Measurements from ENCODE around the gene GAN. TPM values are rescaled to one million over a fixed set of nuclear protein-coding genes. Genes with fewer than 3 reads are reported as not detected.

Gene GAN
- total RNA-seq, 2 experiments from 2014 or later = 11.5 to 12.3 TPM

GRCh38 chr16:81284995-81285600 lies 29.7 kb upstream of the GAN start:
- ATAC-seq (no peak), DNase-seq (no peak)
- H3K9me3 Mint-ChIP-seq = no peaks in the 10 kb centered on the region
- POLR2A ChIA-PET = no interaction called here
- peaks cover 2% of the 10 kb centered on the region for H3K27me3 Mint-ChIP-seq
- no peaks in the 10 kb centered on the region for H3K4me1 Mint-ChIP-seq (ENCODE audit: low read depth)
- TF ChIP-seq CTCF (IDR thresholded peaks at IDR 0.05) = no peak
- CTCF ChIA-PET = interaction anchor here (1.5 kb wide), 1 partner anchor 24 kb away, joined by 6 read pairs; no protein-coding TSS in a partner anchor
- no peak overlapping the region for H3K4me3 Mint-ChIP-seq
- H3K36me3 Mint-ChIP-seq (ENCODE audit: low read depth) = no peaks in the 10 kb centered on the region
- no peak overlapping the region for H3K27ac Mint-ChIP-seq
- intact Hi-C loops (cut with micrococcal nuclease) = no loop called here

GRCh38 chr16:81286190-81286589 lies 28.6 kb upstream of the GAN start:
- ChIA-PET POLR2A (no interaction called here), CTCF (no interaction called here)
- H3K4me3 Mint-ChIP-seq = no peak overlapping the region
- no peaks in the 10 kb centered on the region for H3K36me3 Mint-ChIP-seq (ENCODE audit: low read depth)
- H3K27ac Mint-ChIP-seq = no peak overlapping the region
- H3K27me3 Mint-ChIP-seq = peaks cover 2% of the 10 kb centered on the region
- DNase-seq = no peak
- TF ChIP-seq CTCF (IDR thresholded peaks at IDR 0.05) = no peak
- ATAC-seq = no peak
- intact Hi-C loops (cut with micrococcal nuclease) = no loop called here
- H3K9me3 Mint-ChIP-seq = no peaks in the 10 kb centered on the region
- no peaks in the 10 kb centered on the region for H3K4me1 Mint-ChIP-seq (ENCODE audit: low read depth)

- DNase-seq = no peak
- no peak for ATAC-seq
- intact Hi-C loops (cut with micrococcal nuclease) = no loop called here
- Mint-ChIP-seq H3K4me1 (ENCODE audit: low read depth) (no peaks in the 10 kb centered on the region), H3K9me3 (no peaks in the 10 kb centered on the region), H3K27me3 (peaks cover 20% of the 10 kb centered on the region), H3K27ac (no peak overlapping the region), H3K36me3 (ENCODE audit: low read depth) (no peaks in the 10 kb centered on the region), H3K4me3 (no peak overlapping the region)
- POLR2A ChIA-PET = no interaction called here
- TF ChIP-seq CTCF (IDR thresholded peaks at IDR 0.05) = no peak
- CTCF ChIA-PET = interaction anchor here (1.0 kb wide), 1 partner anchor 79 kb away, joined by 3 read pairs; no protein-coding TSS in a partner anchor
Observed at GRCh38 chr16:81291117-81291516, 23.6 kb upstream of the GAN start.

GRCh38 chr16:81292936-81293335 lies 21.8 kb upstream of the GAN start:
- Mint-ChIP-seq H3K4me1 (ENCODE audit: low read depth) (no peaks in the 10 kb centered on the region), H3K36me3 (ENCODE audit: low read depth) (no peaks in the 10 kb centered on the region), H3K27ac (no peak overlapping the region), H3K27me3 (peaks cover 20% of the 10 kb centered on the region), H3K9me3 (no peaks in the 10 kb centered on the region), H3K4me3 (no peak overlapping the region)
- ATAC-seq (no peak), DNase-seq (no peak)
- no peak for TF ChIP-seq CTCF (IDR thresholded peaks at IDR 0.05)
- ChIA-PET CTCF (interaction anchor here (0.6 kb wide), 1 partner anchor 273 kb away, joined by 3 read pairs; no protein-coding TSS in a partner anchor), POLR2A (no interaction called here)
- intact Hi-C loops (cut with micrococcal nuclease) = no loop called here

- ATAC-seq (no peak), DNase-seq (no peak)
- Mint-ChIP-seq H3K36me3 (ENCODE audit: low read depth) (no peaks in the 10 kb centered on the region), H3K4me1 (ENCODE audit: low read depth) (no peaks in the 10 kb centered on the region), H3K27ac (no peak overlapping the region), H3K9me3 (no peaks in the 10 kb centered on the region), H3K27me3 (peaks cover 21% of the 10 kb centered on the region), H3K4me3 (no peak overlapping the region)
- CTCF ChIA-PET = interaction anchor here (1.2 kb wide), 1 partner anchor 33 kb away, joined by 3 read pairs; no protein-coding TSS in a partner anchor
- TF ChIP-seq CTCF (IDR thresholded peaks at IDR 0.05) = no peak
- intact Hi-C loops (cut with micrococcal nuclease) = no loop called here
- POLR2A ChIA-PET = no interaction called here
Observed at GRCh38 chr16:81293909-81294802, 20.6 kb upstream of the GAN start.
